ENCODE data around the gene ERP44.

- TF ChIP-seq CTCF (IDR thresholded peaks at IDR 0.05; ENCODE audit: low read depth, low read length, poor library complexity, severe bottlenecking) (no peak), EZH2phosphoT487 (IDR thresholded peaks at IDR 0.05; ENCODE audit: borderline replicate concordance, low read length) (no peak)
Observed at GRCh38 chr9:99971410-99971809, 127.4 kb downstream of the ERP44 start.

Data from DOHH2 (cell line).